HepG2 (cell line): ENCODE measurements around the gene SYCE1L. TPM values are rescaled to one million over a fixed set of nuclear protein-coding genes. Genes with fewer than 3 reads are reported as not detected.

Source experiments
- ARNTL ChIP-seq: sonication (generic); formaldehyde crosslinking; IDR thresholded peaks from 2 replicates; pipeline ENCODE4 v1.4.0; 2020; ENCODE audit warnings: mild to moderate bottlenecking, missing genetic modification reagents
- HCFC1 ChIP-seq: fragments of 150-350 bp; IDR thresholded peaks from 2 replicates; pipeline ENCODE4 v1.6.1; 2014; ENCODE audit warnings: low read depth, low read length
- HOXA3 ChIP-seq: sonication (generic); formaldehyde crosslinking; IDR thresholded peaks from 2 replicates; pipeline ENCODE4 v1.5.0; 2020; ENCODE audit warnings: missing genetic modification reagents
- MATR3 ChIP-seq: sonication (generic); formaldehyde crosslinking; IDR thresholded peaks from 2 replicates; pipeline ENCODE4 v1.4.0; 2020; ENCODE audit warnings: missing genetic modification reagents
- NRL ChIP-seq: sonication (generic); formaldehyde crosslinking; IDR thresholded peaks from 2 replicates; pipeline ENCODE4 v1.5.0; 2020; ENCODE audit warnings: missing genetic modification reagents, mild to moderate bottlenecking, moderate library complexity, borderline replicate concordance
- TAF1 ChIP-seq: sonication (generic); formaldehyde crosslinking; IDR thresholded peaks from 2 replicates; pipeline ENCODE4 v1.4.0; 2020; ENCODE audit warnings: missing genetic modification reagents
- ZBTB7B ChIP-seq: sonication (generic); formaldehyde crosslinking; IDR thresholded peaks from 2 replicates; pipeline ENCODE4 v1.4.0; 2020; ENCODE audit warnings: missing genetic modification reagents
- ZC3H13 ChIP-seq: sonication (generic); formaldehyde crosslinking; IDR thresholded peaks from 2 replicates; pipeline ENCODE4 v1.8.1; 2023; ENCODE audit warnings: mild to moderate bottlenecking, missing genetic modification reagents, moderate library complexity
- ZNF253 ChIP-seq: sonication (generic); formaldehyde crosslinking; IDR thresholded peaks from 2 replicates; pipeline ENCODE4 v1.8.0; 2022; ENCODE audit warnings: mild to moderate bottlenecking, missing genetic modification reagents, borderline replicate concordance
- ZNF468 ChIP-seq: sonication (generic); formaldehyde crosslinking; IDR thresholded peaks from 2 replicates; pipeline ENCODE4 v1.8.0; 2022; ENCODE audit warnings: mild to moderate bottlenecking, moderate library complexity, missing genetic modification reagents
- ZNF644 ChIP-seq: IDR thresholded peaks from 2 replicates; pipeline ENCODE4 v1.6.1; 2016; ENCODE audit warnings: low read depth
- ZNF777 ChIP-seq: sonication (generic); formaldehyde crosslinking; IDR thresholded peaks from 2 replicates; pipeline ENCODE4 v1.4.0; 2020; ENCODE audit warnings: missing genetic modification reagents
- ZNF883 ChIP-seq: sonication (generic); formaldehyde crosslinking; IDR thresholded peaks from 2 replicates; pipeline ENCODE4 v1.5.1; 2020; ENCODE audit warnings: mild to moderate bottlenecking, missing genetic modification reagents; ENCODE audit errors: not compliant biosample characterization
- polyA plus RNA-seq, 8 experiments: library from polyadenylated mRNA; depleted of rRNA in 3 of 8; stranded (reverse) in 7 of 8; unstranded in 1 of 8; fragments of >200 nt; fragmentation: Illumina TruSeq in 4 of 8; extraction: Trizol in 4 of 8; gene quantifications; 2 replicates each; pipeline versions ENCODE4 v1.2.1 to v1.2.3, GENCODE V29; 2011 to 2016; ENCODE audit warnings: low read depth in 4 of 8, missing spikeins in 1 of 8, mixed read lengths in 1 of 8; ENCODE audit not compliant: insufficient read depth in 1 of 8
- total RNA-seq, 5 experiments: library from RNA; depleted of rRNA; stranded (reverse); fragments of >200 nt; fragmentation: Illumina TruSeq; extraction: Trizol; gene quantifications; 2 replicates each; pipeline ENCODE4 v1.2.3, GENCODE V29; 2016; ENCODE audit warnings: low read depth in 1 of 5
- TF ChIP-seq, protein P1 (sequence below): sonication (generic); formaldehyde crosslinking; IDR thresholded peaks from 2 replicates; pipeline ENCODE4 v1.4.0; 2020; ENCODE audit warnings: missing genetic modification reagents
- TF ChIP-seq, protein P2 (sequence below): sonication (generic); formaldehyde crosslinking; conservative IDR thresholded peaks from 2 replicates; pipeline ENCODE4 v1.8.0; 2022; ENCODE audit warnings: mild to moderate bottlenecking, moderate library complexity, missing genetic modification reagents
- TF ChIP-seq, protein P3 (sequence below): IDR thresholded peaks from 2 replicates; pipeline ENCODE4 v1.6.1; 2012; ENCODE audit warnings: inconsistent platforms
- TF ChIP-seq, protein P4 (sequence below): sonication (generic); formaldehyde crosslinking; IDR thresholded peaks from 2 replicates; pipeline ENCODE4 v1.4.0; 2020; ENCODE audit warnings: missing genetic modification reagents
- TF ChIP-seq, protein P5 (sequence below): sonication (generic); formaldehyde crosslinking; IDR thresholded peaks from 2 replicates; pipeline ENCODE4 v1.8.1; 2023; ENCODE audit warnings: mild to moderate bottlenecking, missing genetic modification reagents
- TF ChIP-seq, protein P6 (sequence below): sonication (generic); IDR thresholded peaks from 2 replicates; pipeline ENCODE4 v1.6.1; 2016; ENCODE audit warnings: low read depth, borderline replicate concordance

The SYCE1L gene
- total and polyA plus RNA-seq, 2 of the 13 experiments (the other 11 are each of a cell fraction or from before 2014, with no cell fraction given), result 0.22 TPM; not detected in 1

DNA sequence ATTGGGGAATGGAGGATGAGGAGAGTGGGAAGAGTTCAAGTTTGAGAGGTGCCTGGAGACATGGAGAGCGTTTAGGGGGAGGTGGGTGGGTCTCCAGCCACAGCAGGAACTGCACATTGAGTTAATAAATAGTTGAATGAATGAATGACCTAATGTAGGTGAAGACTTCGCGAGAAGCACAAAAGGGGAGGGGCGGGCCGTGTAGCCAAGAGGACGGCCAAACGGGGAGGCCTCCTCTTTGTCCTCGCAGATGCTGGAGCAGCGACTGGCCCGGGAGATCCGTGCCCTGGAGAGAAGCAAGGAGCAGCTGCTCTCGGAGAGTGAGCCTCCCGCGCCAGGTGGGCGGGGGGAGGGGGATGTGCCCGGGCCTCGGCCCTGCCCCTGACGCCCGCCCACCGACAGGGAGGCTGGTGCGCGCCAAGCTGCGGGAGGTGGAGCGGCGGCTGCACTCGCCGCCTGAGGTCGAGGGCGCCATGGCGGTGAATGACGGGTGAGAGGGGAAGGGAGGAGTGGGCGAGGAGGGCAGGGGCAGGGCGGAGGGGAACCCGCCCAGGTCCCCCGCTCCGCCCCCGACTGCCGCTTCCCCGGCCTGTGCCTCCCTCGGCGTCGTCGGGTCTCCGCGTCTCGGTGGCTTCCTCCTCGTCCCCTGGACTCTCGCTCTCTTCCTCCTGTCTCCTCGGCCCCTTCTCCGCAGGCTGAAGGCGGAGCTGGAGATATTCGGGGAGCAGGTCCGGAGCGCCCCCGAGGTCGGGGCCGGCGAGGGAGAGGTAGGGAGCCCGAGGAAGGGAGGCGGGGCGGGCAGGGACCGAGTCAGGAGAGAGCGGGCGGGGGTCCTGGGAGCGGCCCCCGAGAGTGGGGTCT, 12.9 kb downstream of the SYCE1L start (continued):
- 0 out of 2 replicates have a peak, but pooled peaks have one; percentile 40 for TF ChIP-seq ZNF468 (CRISPR knock-in tag)
- TF ChIP-seq ZBTB7B, result 0 out of 2 replicates have a peak, but pooled peaks have one; percentile 8
- no peak for TF ChIP-seq MATR3
- TF ChIP-seq, protein P1, sequence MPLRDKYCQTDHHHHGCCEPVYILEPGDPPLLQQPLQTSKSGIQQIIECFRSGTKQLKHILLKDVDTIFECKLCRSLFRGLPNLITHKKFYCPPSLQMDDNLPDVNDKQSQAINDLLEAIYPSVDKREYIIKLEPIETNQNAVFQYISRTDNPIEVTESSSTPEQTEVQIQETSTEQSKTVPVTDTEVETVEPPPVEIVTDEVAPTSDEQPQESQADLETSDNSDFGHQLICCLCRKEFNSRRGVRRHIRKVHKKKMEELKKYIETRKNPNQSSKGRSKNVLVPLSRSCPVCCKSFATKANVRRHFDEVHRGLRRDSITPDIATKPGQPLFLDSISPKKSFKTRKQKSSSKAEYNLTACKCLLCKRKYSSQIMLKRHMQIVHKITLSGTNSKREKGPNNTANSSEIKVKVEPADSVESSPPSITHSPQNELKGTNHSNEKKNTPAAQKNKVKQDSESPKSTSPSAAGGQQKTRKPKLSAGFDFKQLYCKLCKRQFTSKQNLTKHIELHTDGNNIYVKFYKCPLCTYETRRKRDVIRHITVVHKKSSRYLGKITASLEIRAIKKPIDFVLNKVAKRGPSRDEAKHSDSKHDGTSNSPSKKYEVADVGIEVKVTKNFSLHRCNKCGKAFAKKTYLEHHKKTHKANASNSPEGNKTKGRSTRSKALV (CRISPR knock-in tag), result peak; percentile 53; the same call in 1 of the 2 replicates
- TF ChIP-seq, protein P2, sequence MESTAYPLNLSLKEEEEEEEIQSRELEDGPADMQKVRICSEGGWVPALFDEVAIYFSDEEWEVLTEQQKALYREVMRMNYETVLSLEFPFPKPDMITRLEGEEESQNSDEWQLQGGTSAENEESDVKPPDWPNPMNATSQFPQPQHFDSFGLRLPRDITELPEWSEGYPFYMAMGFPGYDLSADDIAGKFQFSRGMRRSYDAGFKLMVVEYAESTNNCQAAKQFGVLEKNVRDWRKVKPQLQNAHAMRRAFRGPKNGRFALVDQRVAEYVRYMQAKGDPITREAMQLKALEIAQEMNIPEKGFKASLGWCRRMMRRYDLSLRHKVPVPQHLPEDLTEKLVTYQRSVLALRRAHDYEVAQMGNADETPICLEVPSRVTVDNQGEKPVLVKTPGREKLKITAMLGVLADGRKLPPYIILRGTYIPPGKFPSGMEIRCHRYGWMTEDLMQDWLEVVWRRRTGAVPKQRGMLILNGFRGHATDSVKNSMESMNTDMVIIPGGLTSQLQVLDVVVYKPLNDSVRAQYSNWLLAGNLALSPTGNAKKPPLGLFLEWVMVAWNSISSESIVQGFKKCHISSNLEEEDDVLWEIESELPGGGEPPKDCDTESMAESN (CRISPR knock-in tag), result 0 out of 2 replicates have a peak, but pooled peaks have one; percentile 24
- TF ChIP-seq, protein P3, sequence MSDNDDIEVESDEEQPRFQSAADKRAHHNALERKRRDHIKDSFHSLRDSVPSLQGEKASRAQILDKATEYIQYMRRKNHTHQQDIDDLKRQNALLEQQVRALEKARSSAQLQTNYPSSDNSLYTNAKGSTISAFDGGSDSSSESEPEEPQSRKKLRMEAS, result peak; percentile 68
- TF ChIP-seq HOXA3 (CRISPR knock-in tag), result peak; percentile 19; the same call in 1 of the 2 replicates
- TF ChIP-seq, protein P4, sequence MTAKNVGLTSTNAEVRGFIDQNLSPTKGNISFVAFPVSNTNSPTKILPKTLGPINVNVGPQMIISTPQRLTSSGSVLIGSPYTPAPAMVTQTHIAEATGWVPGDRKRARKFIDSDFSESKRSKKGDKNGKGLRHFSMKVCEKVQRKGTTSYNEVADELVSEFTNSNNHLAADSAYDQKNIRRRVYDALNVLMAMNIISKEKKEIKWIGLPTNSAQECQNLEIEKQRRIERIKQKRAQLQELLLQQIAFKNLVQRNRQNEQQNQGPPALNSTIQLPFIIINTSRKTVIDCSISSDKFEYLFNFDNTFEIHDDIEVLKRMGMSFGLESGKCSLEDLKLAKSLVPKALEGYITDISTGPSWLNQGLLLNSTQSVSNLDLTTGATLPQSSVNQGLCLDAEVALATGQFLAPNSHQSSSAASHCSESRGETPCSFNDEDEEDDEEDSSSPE, result peak; percentile 69
- peak; percentile 30; the same call in 1 of the 2 replicates for TF ChIP-seq NRL (CRISPR knock-in tag)
- peak; percentile 30; the same call in 1 of the 2 replicates for TF ChIP-seq TAF1 (CRISPR knock-in tag)
- no peak for TF ChIP-seq ARNTL (CRISPR knock-in tag)
- peak; percentile 96 for TF ChIP-seq ZNF777
- TF ChIP-seq ZNF253 (CRISPR knock-in tag), result 0 out of 2 replicates have a peak, but pooled peaks have one; percentile 16
- TF ChIP-seq, protein P5, sequence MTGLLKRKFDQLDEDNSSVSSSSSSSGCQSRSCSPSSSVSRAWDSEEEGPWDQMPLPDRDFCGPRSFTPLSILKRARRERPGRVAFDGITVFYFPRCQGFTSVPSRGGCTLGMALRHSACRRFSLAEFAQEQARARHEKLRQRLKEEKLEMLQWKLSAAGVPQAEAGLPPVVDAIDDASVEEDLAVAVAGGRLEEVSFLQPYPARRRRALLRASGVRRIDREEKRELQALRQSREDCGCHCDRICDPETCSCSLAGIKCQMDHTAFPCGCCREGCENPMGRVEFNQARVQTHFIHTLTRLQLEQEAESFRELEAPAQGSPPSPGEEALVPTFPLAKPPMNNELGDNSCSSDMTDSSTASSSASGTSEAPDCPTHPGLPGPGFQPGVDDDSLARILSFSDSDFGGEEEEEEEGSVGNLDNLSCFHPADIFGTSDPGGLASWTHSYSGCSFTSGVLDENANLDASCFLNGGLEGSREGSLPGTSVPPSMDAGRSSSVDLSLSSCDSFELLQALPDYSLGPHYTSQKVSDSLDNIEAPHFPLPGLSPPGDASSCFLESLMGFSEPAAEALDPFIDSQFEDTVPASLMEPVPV (CRISPR knock-in tag), result peak; percentile 50; the same call in 1 of the 2 replicates
- TF ChIP-seq HCFC1, result no peak
- TF ChIP-seq ZC3H13 (CRISPR knock-in tag), result 0 out of 2 replicates have a peak, but pooled peaks have one; percentile 31
- TF ChIP-seq ZNF883 (CRISPR knock-in tag), result peak; percentile 24
- 0 out of 2 replicates have a peak, but pooled peaks have one; percentile 52 for TF ChIP-seq ZNF644 (CRISPR knock-in tag)
- TF ChIP-seq, protein P6, sequence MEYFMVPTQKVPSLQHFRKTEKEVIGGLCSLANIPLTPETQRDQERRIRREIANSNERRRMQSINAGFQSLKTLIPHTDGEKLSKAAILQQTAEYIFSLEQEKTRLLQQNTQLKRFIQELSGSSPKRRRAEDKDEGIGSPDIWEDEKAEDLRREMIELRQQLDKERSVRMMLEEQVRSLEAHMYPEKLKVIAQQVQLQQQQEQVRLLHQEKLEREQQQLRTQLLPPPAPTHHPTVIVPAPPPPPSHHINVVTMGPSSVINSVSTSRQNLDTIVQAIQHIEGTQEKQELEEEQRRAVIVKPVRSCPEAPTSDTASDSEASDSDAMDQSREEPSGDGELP, result 0 out of 2 replicates have a peak, but pooled peaks have one; percentile 11
